ENCODE measurements around the gene MFAP4. TPM values are rescaled to one million over a fixed set of nuclear protein-coding genes. Genes with fewer than 3 reads are reported as not detected.

Gene MFAP4
- total and polyA plus RNA-seq, 3 experiments from 2014 or later = not detected

DNA sequence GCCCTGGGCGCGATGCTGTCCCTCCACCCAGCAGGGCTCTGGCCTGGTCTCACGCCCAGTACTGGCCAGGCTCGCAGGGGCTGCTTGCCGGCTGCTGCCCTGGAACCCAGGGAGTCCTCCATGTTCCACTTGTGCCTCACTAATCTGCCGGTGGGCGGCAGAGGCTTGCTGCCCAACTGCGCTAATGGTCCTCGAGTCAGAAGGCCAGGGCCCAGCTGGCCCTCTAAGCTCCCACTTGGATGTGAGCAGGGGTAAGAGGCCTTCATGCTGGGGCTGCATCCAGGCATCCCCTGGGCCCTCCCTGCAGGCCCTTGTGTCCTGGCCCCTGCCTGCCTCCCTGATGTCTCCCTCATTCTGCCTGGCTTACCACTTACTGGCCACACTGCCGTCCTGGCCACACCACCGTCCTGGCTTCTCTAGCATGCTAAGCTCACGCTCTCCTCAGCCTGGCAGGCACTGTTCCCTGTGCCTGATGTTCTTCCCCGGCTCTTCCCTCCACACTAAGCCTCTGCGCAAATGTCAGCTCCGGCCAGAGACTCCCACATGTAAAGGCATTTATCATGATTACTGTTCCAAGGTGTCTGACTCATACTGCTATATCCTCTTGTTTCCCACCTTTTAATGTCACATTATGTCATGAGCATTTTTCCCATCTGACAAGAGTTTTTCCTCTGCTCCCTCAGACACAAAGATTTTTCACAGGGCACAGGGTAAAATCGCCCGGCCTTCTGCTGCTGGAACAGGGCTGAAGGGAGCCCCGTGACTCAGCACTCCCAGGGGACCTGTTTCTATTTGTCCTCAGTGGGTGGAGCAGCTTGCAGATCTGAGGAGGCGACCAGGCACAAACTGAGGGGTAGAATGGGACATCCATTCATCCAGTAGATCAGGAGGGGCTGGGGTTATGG lies 40.4 kb downstream of the MFAP4 start:
- CTCF ChIA-PET = no interaction called here

DNA sequence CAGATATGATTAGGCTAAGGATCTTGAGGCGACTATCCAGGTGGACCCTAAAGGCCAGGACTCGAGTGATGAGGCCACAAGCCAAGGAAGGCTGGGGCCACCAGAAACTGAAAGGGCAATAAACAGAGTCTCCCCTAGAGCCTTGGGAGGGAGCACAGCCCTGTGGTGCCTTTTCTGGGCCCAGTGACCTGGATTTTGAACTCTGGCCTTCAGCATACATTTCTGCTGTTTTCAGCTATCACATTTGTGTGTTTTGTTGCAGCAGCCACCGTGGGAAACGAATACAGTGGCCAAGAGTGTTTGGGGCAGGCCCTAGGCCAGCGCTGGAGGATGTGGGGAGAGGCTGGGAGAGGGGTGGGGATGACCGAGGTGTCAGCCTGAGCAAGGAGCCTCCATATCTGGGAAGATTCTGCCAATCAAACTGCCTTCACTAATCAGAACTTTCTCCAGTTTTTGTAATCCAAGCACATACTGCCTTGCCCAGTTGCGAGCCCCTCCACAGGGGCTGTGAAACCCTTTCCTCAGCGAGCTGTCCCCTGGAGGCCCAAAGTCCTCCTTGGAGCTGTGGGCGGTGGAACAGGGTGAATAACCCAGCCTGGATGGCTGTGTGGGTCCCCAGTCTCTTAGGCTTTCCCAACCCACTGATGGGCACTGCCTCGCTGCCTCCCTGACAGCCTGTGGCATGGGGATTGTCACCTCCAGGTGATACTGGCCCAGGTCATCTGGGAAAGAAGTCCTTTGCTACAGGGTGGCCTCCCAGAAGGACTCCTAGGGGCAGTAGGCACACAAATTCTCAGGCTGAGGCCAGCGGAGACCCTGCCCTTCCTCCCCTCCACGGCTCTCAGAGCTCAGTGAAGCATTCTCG lies 41.3 kb downstream of the MFAP4 start:
- H3K27me3 ChIP-seq (ENCODE audit: insufficient read depth, low read length, poor library complexity, severe bottlenecking) = no peaks in the 10 kb centered on the region

More for the DNA sequence above, 40.4 kb downstream of the MFAP4 start:
- no peak overlapping the region for H3K4me3 Mint-ChIP-seq
- no peaks in the 10 kb centered on the region for H3K4me1 ChIP-seq (ENCODE audit: insufficient read depth, low read length)
- no peak overlapping the region for H3K27ac Mint-ChIP-seq
- H3K27ac ChIP-seq (ENCODE audit: low read depth, low read length) = no peak overlapping the region
- no peak for DNase-seq
- no peaks in the 10 kb centered on the region for H3K4me1 Mint-ChIP-seq
- H3K9me3 ChIP-seq (ENCODE audit: low read length) = no peaks in the 10 kb centered on the region
- POLR2A ChIA-PET = no interaction called here
- H3K36me3 Mint-ChIP-seq = no peaks in the 10 kb centered on the region
- H3K36me3 ChIP-seq (ENCODE audit: insufficient read depth, low read length) = no peaks in the 10 kb centered on the region
- no peaks in the 10 kb centered on the region for H3K9me3 Mint-ChIP-seq
- no peaks in the 10 kb centered on the region for H3K27me3 ChIP-seq (ENCODE audit: insufficient read depth, low read length, poor library complexity, severe bottlenecking)
- no peak overlapping the region for H3K4me3 ChIP-seq (ENCODE audit: low read length)
- H3K27me3 Mint-ChIP-seq = peaks cover 4 to 6% of the 10 kb centered on the region in 2 donors

GRCh38 chr17:19345067-19345460 lies 41.9 kb downstream of the MFAP4 start:
- no peak for DNase-seq
- ChIA-PET POLR2A (no interaction called here), CTCF (no interaction called here)
- H3K4me3 Mint-ChIP-seq = no peak overlapping the region
- H3K4me1 Mint-ChIP-seq = no peaks in the 10 kb centered on the region
- H3K27ac Mint-ChIP-seq = no peak overlapping the region
- no peaks in the 10 kb centered on the region for H3K9me3 Mint-ChIP-seq
- no peaks in the 10 kb centered on the region for H3K4me1 ChIP-seq (ENCODE audit: insufficient read depth, low read length)
- no peaks in the 10 kb centered on the region for H3K9me3 ChIP-seq (ENCODE audit: low read length)
- peaks cover 7% of the 10 kb centered on the region in 2 donors for H3K27me3 Mint-ChIP-seq
- H3K36me3 Mint-ChIP-seq = no peaks in the 10 kb centered on the region
- H3K27me3 ChIP-seq (ENCODE audit: insufficient read depth, low read length, poor library complexity, severe bottlenecking) = no peaks in the 10 kb centered on the region
- H3K4me3 ChIP-seq (ENCODE audit: low read length) = no peak overlapping the region
- no peak overlapping the region for H3K27ac ChIP-seq (ENCODE audit: low read depth, low read length)
- H3K36me3 ChIP-seq (ENCODE audit: insufficient read depth, low read length) = no peaks in the 10 kb centered on the region

More for the DNA sequence above, 41.3 kb downstream of the MFAP4 start:
- no peak for DNase-seq
- no peak overlapping the region for H3K4me3 ChIP-seq (ENCODE audit: low read length)
- Mint-ChIP-seq H3K27me3 (peaks cover 6 to 7% of the 10 kb centered on the region in 2 donors), H3K9me3 (no peaks in the 10 kb centered on the region), H3K36me3 (no peaks in the 10 kb centered on the region), H3K4me1 (no peaks in the 10 kb centered on the region), H3K4me3 (no peak overlapping the region), H3K27ac (no peak overlapping the region)
- H3K36me3 ChIP-seq (ENCODE audit: insufficient read depth, low read length) = no peaks in the 10 kb centered on the region
- no peaks in the 10 kb centered on the region for H3K9me3 ChIP-seq (ENCODE audit: low read length)
- ChIA-PET POLR2A (no interaction called here), CTCF (no interaction called here)
- no peak overlapping the region for H3K27ac ChIP-seq (ENCODE audit: low read depth, low read length)
- H3K4me1 ChIP-seq (ENCODE audit: insufficient read depth, low read length) = no peaks in the 10 kb centered on the region

DNA sequence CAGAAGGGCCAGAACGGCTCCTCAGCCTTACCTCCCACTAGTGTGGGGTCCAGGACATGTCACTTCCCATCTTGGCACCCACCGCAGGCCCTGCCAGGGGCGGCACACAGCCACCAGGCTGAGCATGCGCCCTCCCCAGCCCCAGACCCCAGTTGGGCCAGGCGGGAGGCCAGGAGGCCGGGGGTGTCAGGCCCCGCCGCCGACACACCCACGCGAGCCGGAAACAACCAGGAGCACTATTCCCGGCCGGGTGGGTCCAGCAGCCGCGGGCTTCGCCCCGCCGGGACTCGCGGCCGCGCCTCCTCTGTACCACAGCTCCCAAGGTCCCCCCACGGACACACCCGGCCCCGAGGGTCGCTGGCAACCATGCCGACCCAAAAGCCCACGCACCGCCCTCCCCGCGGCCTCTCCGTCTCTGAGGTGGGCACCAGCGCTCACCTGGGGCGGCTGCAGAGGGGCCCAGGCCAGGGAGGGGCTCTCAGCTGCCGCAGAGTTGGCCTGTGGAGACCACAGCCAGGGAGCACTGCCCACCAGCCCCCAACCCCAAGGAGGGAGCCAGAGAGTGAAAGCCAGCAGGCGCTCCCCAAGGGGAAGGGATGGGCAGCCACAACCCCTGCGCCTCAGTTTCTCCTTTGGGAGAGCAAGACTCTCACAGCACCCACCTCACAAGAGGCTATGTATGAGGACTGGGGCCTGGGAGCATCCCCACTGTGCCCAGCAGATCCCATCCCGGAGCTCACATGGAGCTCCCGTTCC lies 42.5 kb downstream of the MFAP4 start:
- Histone ChIP-seq H3K4me3 (ENCODE audit: low read length) (no peak overlapping the region), H3K9me3 (ENCODE audit: low read length) (no peaks in the 10 kb centered on the region), H3K36me3 (ENCODE audit: insufficient read depth, low read length) (no peaks in the 10 kb centered on the region), H3K27me3 (ENCODE audit: insufficient read depth, low read length, poor library complexity, severe bottlenecking) (no peaks in the 10 kb centered on the region), H3K4me1 (ENCODE audit: insufficient read depth, low read length) (no peaks in the 10 kb centered on the region), H3K27ac (ENCODE audit: low read depth, low read length) (no peak overlapping the region)
- ChIA-PET CTCF (no interaction called here), POLR2A (no interaction called here)
- H3K27ac Mint-ChIP-seq = no peak overlapping the region
- H3K27me3 Mint-ChIP-seq = peaks cover 2 to 7% of the 10 kb centered on the region in 2 donors
- DNase-seq = no peak
- no peaks in the 10 kb centered on the region for H3K9me3 Mint-ChIP-seq
- no peaks in the 10 kb centered on the region for H3K4me1 Mint-ChIP-seq
- H3K36me3 Mint-ChIP-seq = peaks cover 0 to 1% (median 0%) of the 10 kb centered on the region in 3 donors
- no peak overlapping the region for H3K4me3 Mint-ChIP-seq

DNA sequence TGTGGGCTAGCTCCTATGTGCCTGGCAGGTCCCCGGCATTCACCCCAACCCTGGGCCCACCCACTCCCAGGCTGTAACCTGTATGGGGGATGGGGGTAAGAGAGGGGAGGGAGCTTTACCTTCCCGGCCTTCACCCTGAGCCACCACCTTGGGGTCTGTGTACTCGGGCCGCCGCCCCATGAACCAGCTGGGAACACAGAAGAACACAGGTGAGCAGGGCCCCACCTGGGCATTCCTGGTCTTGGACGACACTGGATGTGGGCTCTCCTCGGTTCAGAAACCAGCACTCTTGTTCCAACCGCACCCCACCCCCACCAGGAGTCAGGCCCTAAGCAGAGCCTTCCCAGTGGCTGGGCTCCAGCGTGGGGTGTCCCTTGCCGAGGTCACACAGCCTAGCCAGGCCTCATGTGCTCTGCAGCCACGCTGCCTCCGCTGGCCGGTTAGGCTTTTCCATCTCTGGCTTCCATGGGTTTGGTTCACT lies 43.3 kb downstream of the MFAP4 start:
- H3K36me3 Mint-ChIP-seq = peaks cover 0 to 2% (median 0%) of the 10 kb centered on the region in 3 donors
- no peak overlapping the region for H3K27ac ChIP-seq (ENCODE audit: low read depth, low read length)
- H3K4me1 ChIP-seq (ENCODE audit: insufficient read depth, low read length) = no peaks in the 10 kb centered on the region
- no peak overlapping the region for H3K27ac Mint-ChIP-seq
- H3K4me1 Mint-ChIP-seq = no peaks in the 10 kb centered on the region
- CTCF ChIA-PET = no interaction called here
- H3K4me3 ChIP-seq (ENCODE audit: low read length) = no peak overlapping the region
- H3K27me3 Mint-ChIP-seq = peaks cover 4 to 7% of the 10 kb centered on the region in 2 donors
- H3K4me3 Mint-ChIP-seq = no peak overlapping the region
- H3K36me3 ChIP-seq (ENCODE audit: insufficient read depth, low read length) = no peaks in the 10 kb centered on the region
- H3K9me3 Mint-ChIP-seq = no peaks in the 10 kb centered on the region
- no peaks in the 10 kb centered on the region for H3K27me3 ChIP-seq (ENCODE audit: insufficient read depth, low read length, poor library complexity, severe bottlenecking)
- DNase-seq = no peak
- H3K9me3 ChIP-seq (ENCODE audit: low read length) = no peaks in the 10 kb centered on the region
- POLR2A ChIA-PET = no interaction called here

- Mint-ChIP-seq H3K4me1 (no peaks in the 10 kb centered on the region), H3K9me3 (no peaks in the 10 kb centered on the region), H3K27ac (no peak overlapping the region), H3K36me3 (peaks cover 0 to 2% (median 0%) of the 10 kb centered on the region in 3 donors), H3K4me3 (no peak overlapping the region), H3K27me3 (peaks cover 6 to 7% of the 10 kb centered on the region in 2 donors)
- POLR2A ChIA-PET = no interaction called here
- Histone ChIP-seq H3K4me1 (ENCODE audit: insufficient read depth, low read length) (no peaks in the 10 kb centered on the region), H3K4me3 (ENCODE audit: low read length) (no peak overlapping the region), H3K9me3 (ENCODE audit: low read length) (no peaks in the 10 kb centered on the region), H3K27ac (ENCODE audit: low read depth, low read length) (no peak overlapping the region), H3K36me3 (ENCODE audit: insufficient read depth, low read length) (no peaks in the 10 kb centered on the region), H3K27me3 (ENCODE audit: insufficient read depth, low read length, poor library complexity, severe bottlenecking) (no peaks in the 10 kb centered on the region)
- CTCF ChIA-PET = no interaction called here
- DNase-seq = no peak
Measured at GRCh38 chr17:19343256-19343630, 43.7 kb downstream of the MFAP4 start.

DNA sequence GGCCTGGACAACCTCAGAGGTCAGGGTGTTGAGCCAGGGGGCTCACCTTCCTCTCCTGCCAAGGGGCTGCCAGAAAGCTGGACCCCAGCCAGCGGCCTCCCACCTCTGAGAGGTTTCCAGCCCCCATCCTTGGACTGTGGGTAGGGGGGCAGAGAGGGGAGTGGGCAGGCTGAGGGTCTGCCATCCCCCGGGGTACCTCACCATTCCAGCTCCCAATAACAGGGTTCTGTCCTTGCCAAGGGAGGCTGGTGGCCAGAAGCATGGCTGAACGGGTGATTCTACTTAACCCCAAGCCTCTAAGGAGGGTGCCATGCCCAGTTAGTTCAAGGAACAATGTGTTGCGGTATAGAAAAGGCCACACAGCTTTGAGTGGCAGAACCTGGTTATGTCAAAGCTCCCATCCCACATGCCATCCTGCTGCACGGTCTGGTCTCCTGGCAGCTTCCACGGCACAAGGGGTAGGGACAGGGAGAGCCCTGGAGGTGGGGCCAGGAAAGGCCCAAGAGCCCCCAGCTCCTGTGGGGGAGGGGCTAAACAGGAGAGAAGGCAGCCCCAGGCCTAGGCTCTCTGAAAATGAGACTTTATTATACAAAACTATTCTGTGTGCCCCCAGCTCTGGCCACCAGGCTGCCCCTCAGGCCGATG lies 44.3 kb downstream of the MFAP4 start:
- ChIA-PET CTCF (interaction anchor here (0.9 kb wide), 1 partner anchor 20 kb away, joined by 3 read pairs; the partner anchor contains the start of gene B9D1), POLR2A (no interaction called here)
- H3K4me3 Mint-ChIP-seq = no peak overlapping the region
- H3K4me1 Mint-ChIP-seq = no peaks in the 10 kb centered on the region
- H3K4me1 ChIP-seq (ENCODE audit: insufficient read depth, low read length) = no peaks in the 10 kb centered on the region
- H3K27ac Mint-ChIP-seq = no peak overlapping the region
- H3K36me3 Mint-ChIP-seq = peaks cover 0 to 2% (median 0%) of the 10 kb centered on the region in 3 donors
- H3K27ac ChIP-seq (ENCODE audit: low read depth, low read length) = no peak overlapping the region
- no peak overlapping the region for H3K4me3 ChIP-seq (ENCODE audit: low read length)
- no peaks in the 10 kb centered on the region for H3K36me3 ChIP-seq (ENCODE audit: insufficient read depth, low read length)
- no peaks in the 10 kb centered on the region for H3K9me3 ChIP-seq (ENCODE audit: low read length)
- DNase-seq = no peak
- H3K27me3 Mint-ChIP-seq = peaks cover 6 to 7% of the 10 kb centered on the region in 2 donors
- no peaks in the 10 kb centered on the region for H3K9me3 Mint-ChIP-seq
- H3K27me3 ChIP-seq (ENCODE audit: insufficient read depth, low read length, poor library complexity, severe bottlenecking) = no peaks in the 10 kb centered on the region

Data from CD8-positive, alpha-beta memory T cell (primary cell).